ENCODE measurements around the gene RHOBTB1.

GRCh38 chr10:60948851-60949250 is 4.9 kb upstream of the RHOBTB1 start:
- TF ChIP-seq, protein P1, sequence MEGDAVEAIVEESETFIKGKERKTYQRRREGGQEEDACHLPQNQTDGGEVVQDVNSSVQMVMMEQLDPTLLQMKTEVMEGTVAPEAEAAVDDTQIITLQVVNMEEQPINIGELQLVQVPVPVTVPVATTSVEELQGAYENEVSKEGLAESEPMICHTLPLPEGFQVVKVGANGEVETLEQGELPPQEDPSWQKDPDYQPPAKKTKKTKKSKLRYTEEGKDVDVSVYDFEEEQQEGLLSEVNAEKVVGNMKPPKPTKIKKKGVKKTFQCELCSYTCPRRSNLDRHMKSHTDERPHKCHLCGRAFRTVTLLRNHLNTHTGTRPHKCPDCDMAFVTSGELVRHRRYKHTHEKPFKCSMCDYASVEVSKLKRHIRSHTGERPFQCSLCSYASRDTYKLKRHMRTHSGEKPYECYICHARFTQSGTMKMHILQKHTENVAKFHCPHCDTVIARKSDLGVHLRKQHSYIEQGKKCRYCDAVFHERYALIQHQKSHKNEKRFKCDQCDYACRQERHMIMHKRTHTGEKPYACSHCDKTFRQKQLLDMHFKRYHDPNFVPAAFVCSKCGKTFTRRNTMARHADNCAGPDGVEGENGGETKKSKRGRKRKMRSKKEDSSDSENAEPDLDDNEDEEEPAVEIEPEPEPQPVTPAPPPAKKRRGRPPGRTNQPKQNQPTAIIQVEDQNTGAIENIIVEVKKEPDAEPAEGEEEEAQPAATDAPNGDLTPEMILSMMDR (conservative IDR thresholded peaks at IDR 0.05): no peak
- TF ChIP-seq ZFX (IDR thresholded peaks at IDR 0.05): no peak
